SJSA1 (cell line): ENCODE data around the gene CSF2RB. TPM values are rescaled to one million over a fixed set of nuclear protein-coding genes. Genes with fewer than 3 reads are reported as not detected.

Experiments
- DNase-seq, 2 experiments: peaks; one replicate each; pipeline ENCODE4 v3.0.0-alpha.2; 2015 to 2020; ENCODE audit warnings: low spot score in 2 of 2, low read depth in 1 of 2
- H3K27ac ChIP-seq: fragments of 250-450 bp; sonication (Bioruptor Pico); 2 replicates; pipeline ENCODE4 v1.5.1; 2020; ENCODE audit warnings: mild to moderate bottlenecking, moderate library complexity
- H3K27me3 ChIP-seq: fragments of 250-450 bp; sonication (Bioruptor Pico); replicated peaks from 2 replicates; pipeline ENCODE4 v1.5.1; 2020; ENCODE audit warnings: mild to moderate bottlenecking, moderate library complexity
- H3K36me3 ChIP-seq: fragments of 250-450 bp; sonication (Bioruptor Pico); 2 replicates; pipeline ENCODE4 v1.5.1; 2020; ENCODE audit warnings: mild to moderate bottlenecking
- H3K4me1 ChIP-seq: fragments of 250-450 bp; sonication (Bioruptor Pico); replicated peaks from 2 replicates; pipeline ENCODE4 v1.6.1; 2021; ENCODE audit warnings: mild to moderate bottlenecking
- H3K4me3 ChIP-seq: fragments of 250-450 bp; sonication (Bioruptor Pico); 2 replicates; pipeline ENCODE4 v1.5.1; 2020; ENCODE audit warnings: mild to moderate bottlenecking
- H3K9me3 ChIP-seq: fragments of 250-450 bp; sonication (Bioruptor Pico); replicated peaks from 2 replicates; pipeline ENCODE4 v1.5.1; 2020; ENCODE audit warnings: mild to moderate bottlenecking
- total RNA-seq: library from RNA; depleted of rRNA; stranded (reverse); fragments of >200 nt; shearing (Covaris generic); gene quantifications from 2 replicates; pipeline ENCODE4 v1.2.3, GENCODE V29; 2014

CSF2RB gene
- total RNA-seq, 1 experiment from 2014 or later = 0.03 TPM

DNA sequence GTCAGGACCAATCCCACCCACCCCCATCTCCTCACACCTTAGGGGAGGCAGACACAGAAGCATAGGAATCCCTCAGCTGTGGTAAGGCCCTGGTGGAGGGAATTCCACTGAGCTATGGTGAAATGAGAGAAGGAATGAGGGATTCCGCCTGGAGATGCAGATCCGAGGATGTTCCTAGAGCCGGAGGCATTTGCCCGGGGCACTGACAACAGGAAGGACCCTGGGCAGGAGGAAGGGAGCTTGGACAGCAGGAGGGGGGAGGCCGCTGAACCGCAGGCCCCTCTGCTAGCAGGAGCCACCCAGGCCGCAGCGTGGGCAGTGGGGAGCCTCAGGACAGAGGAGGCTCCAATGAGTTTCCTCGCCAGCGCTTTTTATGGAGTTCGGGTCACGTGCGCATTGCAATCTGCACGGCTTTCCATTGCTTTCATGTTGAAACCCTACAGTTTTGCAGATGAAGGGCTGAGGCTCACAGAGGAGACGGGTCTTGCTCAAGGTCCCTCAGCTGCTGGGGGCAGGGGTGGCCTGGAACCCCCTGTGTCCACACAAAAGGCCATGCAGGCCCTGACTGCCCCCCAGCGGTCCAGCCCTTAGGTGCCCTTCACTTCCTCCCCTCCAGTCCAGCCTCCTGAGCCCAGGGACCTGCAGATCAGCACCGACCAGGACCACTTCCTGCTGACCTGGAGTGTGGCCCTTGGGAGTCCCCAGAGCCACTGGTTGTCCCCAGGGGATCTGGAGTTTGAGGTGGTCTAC, 15.5 kb downstream of the CSF2RB start:
- Histone ChIP-seq H3K27ac (no peak overlapping the region), H3K27me3 (0 out of 2 replicates have a peak, but pooled peaks cover 4% of the 10 kb centered on the region), H3K4me3 (no peak overlapping the region), H3K36me3 (no peaks in the 10 kb centered on the region), H3K9me3 (no peaks in the 10 kb centered on the region), H3K4me1 (peaks cover 7% of the 10 kb centered on the region)
- no peak for DNase-seq

DNA sequence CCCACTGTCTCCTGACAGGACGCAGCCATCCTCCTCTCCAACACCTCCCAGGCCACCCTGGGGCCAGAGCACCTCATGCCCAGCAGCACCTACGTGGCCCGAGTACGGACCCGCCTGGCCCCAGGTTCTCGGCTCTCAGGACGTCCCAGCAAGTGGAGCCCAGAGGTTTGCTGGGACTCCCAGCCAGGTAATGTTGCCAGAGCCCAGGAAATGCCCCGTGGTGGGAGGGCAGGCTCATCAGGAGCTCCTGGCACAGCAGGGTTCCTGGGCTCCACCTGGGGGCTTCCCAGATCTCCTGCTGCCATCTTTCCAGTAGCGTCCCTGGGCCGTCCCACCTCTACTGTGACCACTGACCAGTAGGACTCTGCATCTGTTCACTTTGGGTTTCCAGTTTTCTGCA, 16.2 kb downstream of the CSF2RB start:
- Histone ChIP-seq H3K27ac (no peak overlapping the region), H3K9me3 (no peaks in the 10 kb centered on the region), H3K36me3 (no peaks in the 10 kb centered on the region), H3K4me3 (no peak overlapping the region), H3K27me3 (0 out of 2 replicates have a peak, but pooled peaks cover 4% of the 10 kb centered on the region), H3K4me1 (peaks cover 7% of the 10 kb centered on the region)
- DNase-seq = no peak

DNA sequence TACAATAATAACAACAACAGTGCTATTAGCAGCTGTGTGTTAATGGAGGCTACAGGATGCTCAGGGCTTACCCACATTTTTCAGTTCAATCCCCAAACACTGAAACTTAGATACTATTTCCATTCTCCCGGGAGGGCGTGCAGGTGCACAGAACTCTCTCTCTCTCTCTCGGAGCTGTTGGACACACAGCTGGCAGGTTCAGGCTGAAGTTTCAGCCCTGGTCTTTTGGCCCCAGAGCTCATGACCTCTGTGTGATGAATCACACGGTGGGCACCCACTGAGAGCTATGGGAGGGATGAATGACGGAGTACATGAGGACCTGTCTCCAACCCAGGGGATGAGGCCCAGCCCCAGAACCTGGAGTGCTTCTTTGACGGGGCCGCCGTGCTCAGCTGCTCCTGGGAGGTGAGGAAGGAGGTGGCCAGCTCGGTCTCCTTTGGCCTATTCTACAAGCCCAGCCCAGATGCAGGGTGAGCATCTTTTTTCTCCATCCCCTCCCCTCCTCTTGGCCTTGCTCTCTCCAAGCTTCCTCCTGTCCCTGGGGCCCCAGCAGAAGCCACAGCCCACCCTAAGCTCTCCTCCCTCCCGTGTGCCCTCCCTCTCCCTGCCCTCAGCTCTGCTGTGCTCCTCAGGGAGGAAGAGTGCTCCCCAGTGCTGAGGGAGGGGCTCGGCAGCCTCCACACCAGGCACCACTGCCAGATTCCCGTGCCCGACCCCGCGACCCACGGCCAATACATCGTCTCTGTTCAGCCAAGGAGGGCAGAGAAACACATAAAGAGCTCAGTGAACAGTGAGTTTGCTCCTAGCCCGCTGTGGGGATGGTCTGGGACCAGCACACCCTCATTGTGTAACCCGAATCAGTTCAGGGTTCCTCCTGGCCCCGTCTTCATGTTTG, 16.9 kb downstream of the CSF2RB start:
- Histone ChIP-seq H3K36me3 (no peaks in the 10 kb centered on the region), H3K27ac (no peak overlapping the region), H3K9me3 (no peaks in the 10 kb centered on the region), H3K27me3 (0 out of 2 replicates have a peak, but pooled peaks cover 4% of the 10 kb centered on the region), H3K4me1 (peaks cover 7% of the 10 kb centered on the region), H3K4me3 (no peak overlapping the region)
- DNase-seq = peak in 1 of 2 experiments; percentile 35

DNA sequence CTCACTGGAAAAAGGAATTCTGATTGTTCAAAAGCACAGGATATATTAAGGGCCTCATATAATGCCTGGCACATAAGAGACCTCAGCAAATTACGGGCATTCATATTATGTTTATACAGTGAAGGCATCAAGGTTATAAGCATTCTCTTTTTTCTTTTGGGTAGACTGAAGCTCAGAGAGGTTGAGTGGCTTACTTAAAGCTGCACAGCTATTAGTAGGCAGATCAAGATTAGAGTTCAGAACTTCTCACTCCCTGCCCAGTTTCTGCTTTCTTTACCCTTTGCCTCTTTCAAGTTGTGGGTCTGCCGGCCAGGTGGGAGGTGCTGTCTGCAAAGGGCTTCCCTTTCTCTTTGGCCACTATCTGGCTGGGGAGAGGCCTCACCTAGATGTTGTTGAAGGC, 18.0 kb downstream of the CSF2RB start:
- Histone ChIP-seq H3K4me1 (no peaks in the 10 kb centered on the region), H3K36me3 (no peaks in the 10 kb centered on the region), H3K9me3 (no peaks in the 10 kb centered on the region), H3K4me3 (no peak overlapping the region), H3K27ac (no peak overlapping the region), H3K27me3 (0 out of 2 replicates have a peak, but pooled peaks cover 4% of the 10 kb centered on the region)
- DNase-seq = no peak

DNA sequence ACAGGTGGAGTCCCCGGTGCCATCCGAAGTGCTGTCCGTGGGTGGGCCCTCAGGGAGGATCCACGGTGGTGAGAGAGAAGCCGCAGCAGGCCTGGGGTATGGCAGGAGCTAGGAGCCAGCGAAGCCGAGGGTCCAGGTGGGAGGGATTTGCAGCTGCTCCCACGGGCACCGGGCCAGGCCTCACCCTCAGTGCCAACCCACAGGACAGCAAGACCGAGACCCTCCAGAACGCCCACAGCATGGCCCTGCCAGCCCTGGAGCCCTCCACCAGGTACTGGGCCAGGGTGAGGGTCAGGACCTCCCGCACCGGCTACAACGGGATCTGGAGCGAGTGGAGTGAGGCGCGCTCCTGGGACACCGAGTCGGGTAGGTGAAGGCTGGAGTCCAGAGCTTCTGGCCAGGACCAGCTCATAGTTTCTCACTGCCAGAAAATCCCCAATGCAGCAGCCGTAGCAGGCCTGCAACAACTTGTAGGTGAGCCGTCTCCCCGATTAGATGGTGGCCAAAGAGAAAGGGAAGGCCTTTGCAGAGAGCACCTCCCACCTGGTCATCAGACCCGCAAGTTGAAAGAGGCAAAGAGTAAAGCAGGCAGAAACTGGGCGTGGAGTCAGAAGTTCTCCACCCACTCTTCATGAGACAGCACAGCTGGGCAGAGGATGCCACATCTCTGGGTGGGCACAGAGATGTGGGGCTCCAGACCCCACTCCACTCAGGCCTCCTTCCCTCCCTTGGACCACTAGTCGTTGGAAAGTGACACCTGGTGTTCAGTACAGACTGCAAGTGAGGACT, 20.4 kb downstream of the CSF2RB start:
- peaks cover 7% of the 10 kb centered on the region; the same call in 1 of the 2 replicates for H3K27me3 ChIP-seq
- H3K4me1 ChIP-seq = no peaks in the 10 kb centered on the region
- no peaks in the 10 kb centered on the region for H3K36me3 ChIP-seq
- DNase-seq = no peak
- no peak overlapping the region for H3K4me3 ChIP-seq
- no peak overlapping the region for H3K27ac ChIP-seq
- no peaks in the 10 kb centered on the region for H3K9me3 ChIP-seq

DNA sequence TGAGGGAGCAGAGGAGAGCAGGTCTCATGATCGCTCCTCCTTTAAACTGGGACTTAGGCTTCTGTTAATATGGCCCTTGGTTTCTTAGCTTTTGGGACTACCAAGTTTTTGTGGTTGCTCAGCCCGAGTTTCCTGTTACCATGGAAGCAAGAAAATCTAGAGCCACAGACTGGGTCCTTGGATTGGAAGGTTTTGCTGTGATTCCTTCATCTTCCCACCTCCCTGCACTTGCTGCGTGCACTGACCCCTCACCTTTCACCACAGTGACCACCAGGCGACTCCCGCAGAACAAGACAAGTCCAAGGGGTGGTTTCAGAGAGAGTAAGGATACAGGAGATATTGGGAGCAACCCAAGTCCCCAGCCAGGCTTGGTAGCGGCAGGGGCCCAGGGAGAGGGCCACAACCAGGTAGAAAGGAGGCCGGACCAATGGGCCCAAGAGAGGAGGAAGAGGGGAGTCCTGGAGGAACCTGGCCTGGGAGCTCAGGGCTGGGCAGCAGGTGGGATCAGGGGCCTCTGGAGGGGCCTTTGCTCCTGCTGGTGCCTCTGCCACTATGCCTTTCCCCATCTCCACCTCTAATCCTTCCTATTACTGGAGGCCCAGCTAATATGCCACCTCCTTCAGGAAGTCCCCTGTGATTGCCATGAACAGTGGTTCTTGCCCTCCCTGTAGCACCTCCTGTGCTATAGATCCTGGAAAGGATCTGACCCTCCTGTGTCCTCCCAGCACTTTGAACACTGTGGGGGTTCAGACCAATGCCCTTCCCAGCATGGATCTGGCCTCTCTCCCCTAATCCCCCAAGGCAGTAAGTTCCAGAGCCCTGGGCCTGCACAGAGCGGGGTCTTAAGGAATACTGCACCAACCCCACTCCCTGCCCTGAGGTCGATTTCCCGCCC, 21.2 kb downstream of the CSF2RB start:
- no peak overlapping the region for H3K27ac ChIP-seq
- H3K27me3 ChIP-seq = peaks cover 8% of the 10 kb centered on the region; the same call in 1 of the 2 replicates
- no peaks in the 10 kb centered on the region for H3K9me3 ChIP-seq
- peak in 1 of 2 experiments; percentile 28 for DNase-seq
- H3K4me1 ChIP-seq = no peaks in the 10 kb centered on the region
- no peak overlapping the region for H3K4me3 ChIP-seq
- no peaks in the 10 kb centered on the region for H3K36me3 ChIP-seq

DNA sequence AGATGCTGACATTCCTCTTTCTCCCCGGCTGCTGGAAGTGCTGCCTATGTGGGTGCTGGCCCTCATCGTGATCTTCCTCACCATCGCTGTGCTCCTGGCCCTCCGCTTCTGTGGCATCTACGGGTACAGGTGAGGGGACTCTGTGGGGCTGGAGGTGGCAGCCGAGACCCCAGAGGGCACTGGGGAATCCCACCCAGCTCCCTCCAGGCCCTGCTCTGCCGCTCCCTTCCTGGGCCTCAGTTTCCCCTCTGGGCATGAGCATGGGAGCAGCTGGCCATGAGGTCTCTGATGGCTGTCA, 21.8 kb downstream of the CSF2RB start:
- Histone ChIP-seq H3K27ac (no peak overlapping the region), H3K9me3 (no peaks in the 10 kb centered on the region), H3K4me1 (no peaks in the 10 kb centered on the region), H3K4me3 (no peak overlapping the region), H3K36me3 (no peaks in the 10 kb centered on the region), H3K27me3 (peaks cover 12% of the 10 kb centered on the region; the same call in 1 of the 2 replicates)
- no peak for DNase-seq

DNA sequence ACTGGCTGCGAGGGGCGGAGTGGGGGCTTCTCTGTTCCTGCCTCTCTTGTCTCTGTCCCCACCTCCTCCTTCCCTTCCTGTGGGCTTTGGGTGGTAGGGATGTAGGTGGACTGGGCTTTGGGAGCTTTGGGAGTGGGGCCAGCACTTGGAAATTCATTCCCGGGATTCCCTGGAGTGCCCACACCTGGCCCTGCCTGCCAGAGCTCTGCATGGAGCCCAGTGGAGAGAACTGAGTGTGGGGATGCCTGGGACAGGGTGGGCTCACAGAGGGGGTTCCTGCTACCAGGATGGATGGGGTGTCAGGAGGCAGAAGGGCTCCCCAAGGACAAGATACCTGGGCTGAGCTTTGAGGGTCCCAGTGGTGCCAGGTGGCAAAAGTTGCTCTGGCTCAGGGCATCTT, 22.3 kb downstream of the CSF2RB start:
- no peak for DNase-seq
- Histone ChIP-seq H3K4me1 (no peaks in the 10 kb centered on the region), H3K9me3 (no peaks in the 10 kb centered on the region), H3K4me3 (no peak overlapping the region), H3K27ac (no peak overlapping the region), H3K36me3 (no peaks in the 10 kb centered on the region), H3K27me3 (peaks cover 12% of the 10 kb centered on the region; the same call in 1 of the 2 replicates)

DNA sequence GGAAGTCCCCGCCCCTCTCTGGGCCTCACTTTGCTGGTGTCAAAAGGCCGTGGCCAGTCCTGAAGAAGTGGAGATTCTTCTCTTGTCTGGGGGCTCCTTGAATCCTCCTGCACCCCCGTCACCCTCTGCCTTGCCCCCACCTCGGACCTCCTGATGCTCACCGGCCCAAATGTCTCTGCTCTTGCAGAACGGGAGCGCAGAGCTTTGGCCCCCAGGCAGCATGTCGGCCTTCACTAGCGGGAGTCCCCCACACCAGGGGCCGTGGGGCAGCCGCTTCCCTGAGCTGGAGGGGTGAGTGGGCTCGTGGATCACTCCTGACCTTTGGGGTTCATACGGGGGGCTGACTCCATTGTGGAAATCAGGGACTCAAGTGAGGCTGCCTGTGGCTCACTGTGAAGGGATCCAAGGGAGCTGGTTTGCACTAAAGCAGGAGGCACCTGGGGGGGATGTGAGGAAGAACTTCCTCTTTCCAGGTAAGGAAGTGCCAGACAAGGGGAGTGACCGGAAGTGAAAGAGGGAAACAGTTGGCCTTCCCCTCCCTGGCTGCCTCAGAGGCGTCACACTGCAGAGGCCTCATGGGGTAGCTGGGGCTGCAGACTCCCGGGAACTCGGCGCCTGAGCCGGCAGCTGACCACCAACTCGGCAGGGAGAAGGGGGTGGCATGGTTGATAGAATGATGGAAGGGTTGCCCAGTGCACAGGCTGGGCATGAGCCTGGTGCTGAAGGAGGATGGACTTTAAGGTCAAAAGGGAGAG, 23.1 kb downstream of the CSF2RB start:
- H3K4me1 ChIP-seq = no peaks in the 10 kb centered on the region
- no peak overlapping the region for H3K27ac ChIP-seq
- H3K36me3 ChIP-seq = no peaks in the 10 kb centered on the region
- no peaks in the 10 kb centered on the region for H3K9me3 ChIP-seq
- DNase-seq = no peak
- H3K4me3 ChIP-seq = no peak overlapping the region
- H3K27me3 ChIP-seq = peaks cover 13% of the 10 kb centered on the region; the same call in 1 of the 2 replicates

DNA sequence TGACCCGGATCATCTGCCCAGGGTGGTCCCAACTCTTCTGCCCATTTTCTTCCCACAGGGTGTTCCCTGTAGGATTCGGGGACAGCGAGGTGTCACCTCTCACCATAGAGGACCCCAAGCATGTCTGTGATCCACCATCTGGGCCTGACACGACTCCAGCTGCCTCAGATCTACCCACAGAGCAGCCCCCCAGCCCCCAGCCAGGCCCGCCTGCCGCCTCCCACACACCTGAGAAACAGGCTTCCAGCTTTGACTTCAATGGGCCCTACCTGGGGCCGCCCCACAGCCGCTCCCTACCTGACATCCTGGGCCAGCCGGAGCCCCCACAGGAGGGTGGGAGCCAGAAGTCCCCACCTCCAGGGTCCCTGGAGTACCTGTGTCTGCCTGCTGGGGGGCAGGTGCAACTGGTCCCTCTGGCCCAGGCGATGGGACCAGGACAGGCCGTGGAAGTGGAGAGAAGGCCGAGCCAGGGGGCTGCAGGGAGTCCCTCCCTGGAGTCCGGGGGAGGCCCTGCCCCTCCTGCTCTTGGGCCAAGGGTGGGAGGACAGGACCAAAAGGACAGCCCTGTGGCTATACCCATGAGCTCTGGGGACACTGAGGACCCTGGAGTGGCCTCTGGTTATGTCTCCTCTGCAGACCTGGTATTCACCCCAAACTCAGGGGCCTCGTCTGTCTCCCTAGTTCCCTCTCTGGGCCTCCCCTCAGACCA, 24.0 kb downstream of the CSF2RB start:
- Histone ChIP-seq H3K4me3 (no peak overlapping the region), H3K36me3 (no peaks in the 10 kb centered on the region), H3K9me3 (no peaks in the 10 kb centered on the region), H3K27ac (no peak overlapping the region), H3K27me3 (peaks cover 17% of the 10 kb centered on the region), H3K4me1 (no peaks in the 10 kb centered on the region)
- no peak for DNase-seq

DNA sequence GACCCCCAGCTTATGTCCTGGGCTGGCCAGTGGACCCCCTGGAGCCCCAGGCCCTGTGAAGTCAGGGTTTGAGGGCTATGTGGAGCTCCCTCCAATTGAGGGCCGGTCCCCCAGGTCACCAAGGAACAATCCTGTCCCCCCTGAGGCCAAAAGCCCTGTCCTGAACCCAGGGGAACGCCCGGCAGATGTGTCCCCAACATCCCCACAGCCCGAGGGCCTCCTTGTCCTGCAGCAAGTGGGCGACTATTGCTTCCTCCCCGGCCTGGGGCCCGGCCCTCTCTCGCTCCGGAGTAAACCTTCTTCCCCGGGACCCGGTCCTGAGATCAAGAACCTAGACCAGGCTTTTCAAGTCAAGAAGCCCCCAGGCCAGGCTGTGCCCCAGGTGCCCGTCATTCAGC, 24.6 kb downstream of the CSF2RB start:
- no peaks in the 10 kb centered on the region for H3K9me3 ChIP-seq
- no peaks in the 10 kb centered on the region for H3K4me1 ChIP-seq
- H3K27me3 ChIP-seq = peaks cover 17% of the 10 kb centered on the region
- H3K27ac ChIP-seq = no peak overlapping the region
- H3K36me3 ChIP-seq = no peaks in the 10 kb centered on the region
- DNase-seq = no peak
- no peak overlapping the region for H3K4me3 ChIP-seq

DNA sequence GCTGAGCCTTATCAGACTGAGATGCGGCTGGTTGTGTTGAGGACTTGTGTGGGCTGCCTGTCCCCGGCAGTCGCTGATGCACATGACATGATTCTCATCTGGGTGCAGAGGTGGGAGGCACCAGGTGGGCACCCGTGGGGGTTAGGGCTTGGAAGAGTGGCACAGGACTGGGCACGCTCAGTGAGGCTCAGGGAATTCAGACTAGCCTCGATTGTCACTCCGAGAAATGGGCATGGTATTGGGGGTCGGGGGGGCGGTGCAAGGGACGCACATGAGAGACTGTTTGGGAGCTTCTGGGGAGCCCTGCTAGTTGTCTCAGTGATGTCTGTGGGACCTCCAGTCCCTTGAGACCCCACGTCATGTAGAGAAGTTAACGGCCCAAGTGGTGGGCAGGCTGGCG, 25.5 kb downstream of the CSF2RB start:
- H3K36me3 ChIP-seq = no peaks in the 10 kb centered on the region
- H3K4me1 ChIP-seq = no peaks in the 10 kb centered on the region
- DNase-seq = no peak
- no peaks in the 10 kb centered on the region for H3K9me3 ChIP-seq
- no peak overlapping the region for H3K27ac ChIP-seq
- H3K27me3 ChIP-seq = peaks cover 17% of the 10 kb centered on the region
- no peak overlapping the region for H3K4me3 ChIP-seq
